ENCODE measurements around the gene FBXL22.

The FBXL22 gene

DNA sequence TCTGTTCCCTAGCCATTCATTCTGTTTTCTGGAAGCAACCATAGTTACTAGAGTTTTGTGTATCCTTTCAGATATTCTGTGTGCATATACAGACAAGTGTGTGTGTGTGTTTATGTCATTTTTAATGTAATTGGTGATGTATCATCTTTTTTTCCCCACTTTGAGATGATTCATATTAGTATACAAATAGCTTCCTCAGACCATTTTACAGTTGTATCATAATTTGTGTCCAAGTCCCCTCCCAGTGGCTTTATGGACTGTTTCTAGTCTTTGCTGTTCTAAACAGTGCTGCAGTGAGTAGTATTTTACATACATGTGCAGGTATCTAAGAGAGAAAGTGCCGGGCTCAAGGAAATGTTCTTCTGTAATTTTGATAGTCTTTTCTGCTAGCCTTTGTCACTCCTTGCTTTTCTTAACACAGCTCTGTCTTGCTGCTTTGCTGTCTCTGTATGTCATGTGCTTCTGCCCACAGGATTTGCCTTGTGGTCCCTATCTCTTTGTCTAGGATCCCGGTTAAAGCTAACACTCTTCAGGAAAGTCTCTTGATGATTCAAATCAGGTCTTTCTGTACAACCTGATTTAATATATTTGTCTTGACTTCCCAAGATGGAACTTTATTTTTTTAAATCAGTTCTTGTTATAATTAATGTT is 31.5 kb upstream of the FBXL22 start:
- Histone ChIP-seq H3K4me3 (ENCODE audit: low read depth, low read length) (no peak overlapping the region), H3K36me3 (peaks cover 80% of the 10 kb centered on the region), H3K27ac (no peak overlapping the region), H3K9me3 (ENCODE audit: severe bottlenecking) (no peaks in the 10 kb centered on the region), H3K27me3 (ENCODE audit: insufficient read depth, low read depth, severe bottlenecking) (no peaks in the 10 kb centered on the region)
- DNase-seq: no peak
- TF ChIP-seq, protein P1, sequence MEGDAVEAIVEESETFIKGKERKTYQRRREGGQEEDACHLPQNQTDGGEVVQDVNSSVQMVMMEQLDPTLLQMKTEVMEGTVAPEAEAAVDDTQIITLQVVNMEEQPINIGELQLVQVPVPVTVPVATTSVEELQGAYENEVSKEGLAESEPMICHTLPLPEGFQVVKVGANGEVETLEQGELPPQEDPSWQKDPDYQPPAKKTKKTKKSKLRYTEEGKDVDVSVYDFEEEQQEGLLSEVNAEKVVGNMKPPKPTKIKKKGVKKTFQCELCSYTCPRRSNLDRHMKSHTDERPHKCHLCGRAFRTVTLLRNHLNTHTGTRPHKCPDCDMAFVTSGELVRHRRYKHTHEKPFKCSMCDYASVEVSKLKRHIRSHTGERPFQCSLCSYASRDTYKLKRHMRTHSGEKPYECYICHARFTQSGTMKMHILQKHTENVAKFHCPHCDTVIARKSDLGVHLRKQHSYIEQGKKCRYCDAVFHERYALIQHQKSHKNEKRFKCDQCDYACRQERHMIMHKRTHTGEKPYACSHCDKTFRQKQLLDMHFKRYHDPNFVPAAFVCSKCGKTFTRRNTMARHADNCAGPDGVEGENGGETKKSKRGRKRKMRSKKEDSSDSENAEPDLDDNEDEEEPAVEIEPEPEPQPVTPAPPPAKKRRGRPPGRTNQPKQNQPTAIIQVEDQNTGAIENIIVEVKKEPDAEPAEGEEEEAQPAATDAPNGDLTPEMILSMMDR (IDR thresholded peaks at IDR 0.05; ENCODE audit: low read depth, low read length): no peak

GRCh38 chr15:63572749-63573464 is 24.3 kb upstream of the FBXL22 start:
- DNase-seq: no peak
- Histone ChIP-seq H3K36me3 (peaks cover 49% of the 10 kb centered on the region), H3K27me3 (ENCODE audit: insufficient read depth, low read depth, severe bottlenecking) (no peaks in the 10 kb centered on the region), H3K4me3 (ENCODE audit: low read depth, low read length) (no peak overlapping the region), H3K9me3 (ENCODE audit: severe bottlenecking) (no peaks in the 10 kb centered on the region), H3K27ac (no peak overlapping the region)
- TF ChIP-seq, protein P1 (IDR thresholded peaks at IDR 0.05; ENCODE audit: low read depth, low read length): no peak

GRCh38 chr15:63573533-63573932 is 23.7 kb upstream of the FBXL22 start:
- H3K36me3 ChIP-seq: peaks cover 45% of the 10 kb centered on the region
- H3K4me3 ChIP-seq (ENCODE audit: low read depth, low read length): no peak overlapping the region
- no peaks in the 10 kb centered on the region for H3K9me3 ChIP-seq (ENCODE audit: severe bottlenecking)
- TF ChIP-seq, protein P1 (IDR thresholded peaks at IDR 0.05; ENCODE audit: low read depth, low read length): no peak
- DNase-seq: no peak
- H3K27me3 ChIP-seq (ENCODE audit: insufficient read depth, low read depth, severe bottlenecking): no peaks in the 10 kb centered on the region
- no peak overlapping the region for H3K27ac ChIP-seq

GRCh38 chr15:63575312-63575711 is 21.9 kb upstream of the FBXL22 start:
- Histone ChIP-seq H3K9me3 (ENCODE audit: severe bottlenecking) (no peaks in the 10 kb centered on the region), H3K36me3 (peaks cover 42% of the 10 kb centered on the region), H3K27me3 (ENCODE audit: insufficient read depth, low read depth, severe bottlenecking) (no peaks in the 10 kb centered on the region), H3K4me3 (ENCODE audit: low read depth, low read length) (no peak overlapping the region), H3K27ac (no peak overlapping the region)
- TF ChIP-seq, protein P1 (IDR thresholded peaks at IDR 0.05; ENCODE audit: low read depth, low read length): no peak
- no peak for DNase-seq

DNA sequence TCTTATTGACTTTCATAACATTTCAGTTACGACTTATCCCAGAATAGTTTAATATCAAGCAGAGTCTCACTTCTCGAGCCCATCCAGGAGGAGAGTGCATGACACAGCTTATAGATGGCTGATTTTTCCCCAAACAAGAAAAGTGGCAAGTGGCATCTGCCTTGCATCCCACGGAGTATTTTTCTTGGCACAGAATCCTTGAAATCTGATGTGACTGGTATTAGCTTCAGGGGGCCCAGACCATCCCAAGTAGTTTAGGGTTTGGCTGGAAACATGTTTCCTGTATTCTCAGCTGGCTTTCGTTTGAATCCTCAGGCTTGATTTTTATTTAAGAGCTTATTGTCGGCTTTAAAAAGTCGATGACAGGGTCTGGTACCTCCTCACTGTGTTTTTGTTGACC is 20.7 kb upstream of the FBXL22 start:
- Histone ChIP-seq H3K9me3 (ENCODE audit: severe bottlenecking) (no peaks in the 10 kb centered on the region), H3K27me3 (ENCODE audit: insufficient read depth, low read depth, severe bottlenecking) (no peaks in the 10 kb centered on the region), H3K4me3 (ENCODE audit: low read depth, low read length) (no peak overlapping the region), H3K36me3 (peaks cover 39% of the 10 kb centered on the region), H3K27ac (no peak overlapping the region)
- TF ChIP-seq, protein P1 (IDR thresholded peaks at IDR 0.05; ENCODE audit: low read depth, low read length): no peak
- DNase-seq: no peak
